AG10803 (cell line): ENCODE results near the gene RTN3.

Source experiments
- DNase-seq: peaks from one replicate; pipeline ENCODE4 v3.0.0; 2010; ENCODE audit warnings: low read depth
- H3K4me3 ChIP-seq: 2 replicates; pipeline ENCODE4 v1.5.1; 2011; ENCODE audit warnings: mild to moderate bottlenecking, low read length, control low read depth
- TF ChIP-seq, protein P1 (sequence below): conservative IDR thresholded peaks from 2 replicates; pipeline ENCODE4 v1.5.1; 2011; ENCODE audit warnings: mild to moderate bottlenecking, low read length, control low read depth, inconsistent platforms

The RTN3 gene

DNA sequence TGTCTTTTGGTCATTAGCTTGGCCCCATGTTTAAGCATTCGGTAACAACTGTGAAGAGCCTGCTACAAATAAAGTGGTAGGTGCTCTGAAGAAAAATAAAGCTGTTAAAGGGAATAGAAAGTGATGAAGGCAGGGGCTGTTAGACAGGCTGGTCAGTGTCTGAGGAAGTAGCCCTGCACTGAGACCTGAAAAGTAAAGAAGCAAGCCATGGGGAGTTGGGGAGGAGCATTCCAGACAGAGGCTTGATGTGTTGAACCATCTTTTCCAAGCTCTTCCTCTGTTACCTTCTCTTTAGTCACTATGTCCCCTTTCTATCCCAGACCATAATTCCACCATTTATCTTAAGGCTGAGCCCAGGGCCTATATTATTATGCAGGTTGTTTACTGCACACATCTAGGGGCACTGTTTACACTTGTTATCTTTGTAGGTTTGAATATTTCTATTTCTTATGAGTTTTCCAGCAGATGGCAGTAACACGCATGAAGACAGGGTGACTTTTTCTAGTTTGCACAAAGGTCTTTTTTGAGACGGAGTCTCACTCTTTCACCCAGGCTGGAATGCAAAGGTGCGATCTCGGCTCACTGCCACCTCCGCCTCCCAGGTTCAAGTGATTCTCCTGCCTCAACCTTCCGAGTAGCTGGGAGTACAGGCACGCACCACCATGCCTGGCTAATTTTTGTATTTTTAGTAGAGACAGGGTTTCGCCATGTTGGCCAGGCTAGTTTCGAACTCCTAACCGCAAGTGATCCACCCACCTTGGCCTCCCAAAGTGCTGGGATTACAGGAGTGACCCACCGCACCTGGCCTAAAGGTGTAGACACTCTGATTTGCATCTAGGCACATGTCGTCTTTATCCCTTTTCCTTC lies 64.2 kb downstream of the RTN3 start:
- TF ChIP-seq, protein P1, sequence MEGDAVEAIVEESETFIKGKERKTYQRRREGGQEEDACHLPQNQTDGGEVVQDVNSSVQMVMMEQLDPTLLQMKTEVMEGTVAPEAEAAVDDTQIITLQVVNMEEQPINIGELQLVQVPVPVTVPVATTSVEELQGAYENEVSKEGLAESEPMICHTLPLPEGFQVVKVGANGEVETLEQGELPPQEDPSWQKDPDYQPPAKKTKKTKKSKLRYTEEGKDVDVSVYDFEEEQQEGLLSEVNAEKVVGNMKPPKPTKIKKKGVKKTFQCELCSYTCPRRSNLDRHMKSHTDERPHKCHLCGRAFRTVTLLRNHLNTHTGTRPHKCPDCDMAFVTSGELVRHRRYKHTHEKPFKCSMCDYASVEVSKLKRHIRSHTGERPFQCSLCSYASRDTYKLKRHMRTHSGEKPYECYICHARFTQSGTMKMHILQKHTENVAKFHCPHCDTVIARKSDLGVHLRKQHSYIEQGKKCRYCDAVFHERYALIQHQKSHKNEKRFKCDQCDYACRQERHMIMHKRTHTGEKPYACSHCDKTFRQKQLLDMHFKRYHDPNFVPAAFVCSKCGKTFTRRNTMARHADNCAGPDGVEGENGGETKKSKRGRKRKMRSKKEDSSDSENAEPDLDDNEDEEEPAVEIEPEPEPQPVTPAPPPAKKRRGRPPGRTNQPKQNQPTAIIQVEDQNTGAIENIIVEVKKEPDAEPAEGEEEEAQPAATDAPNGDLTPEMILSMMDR = peak; percentile 10; the same call in 1 of the 2 replicates
- H3K4me3 ChIP-seq = no peak overlapping the region
- DNase-seq = no peak

DNA sequence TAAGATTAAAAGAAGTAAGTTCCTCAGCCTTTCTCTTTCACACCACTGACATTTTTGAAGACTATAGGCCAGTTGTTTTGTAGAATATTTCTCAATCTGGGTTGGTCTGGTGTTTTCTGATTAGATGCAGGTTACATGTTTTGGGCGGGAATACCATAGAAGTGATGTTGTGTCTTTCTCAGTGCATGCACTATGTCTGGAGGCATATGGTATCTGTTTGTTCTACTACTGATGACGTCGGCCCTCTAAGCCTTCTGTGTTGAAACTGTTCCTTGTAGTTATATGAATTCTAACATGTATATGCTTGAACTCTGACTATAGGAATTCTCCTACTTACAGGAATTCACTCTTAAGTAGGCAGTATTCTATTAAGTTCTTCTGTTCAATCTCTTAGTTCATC lies 65.7 kb downstream of the RTN3 start:
- DNase-seq = peak; percentile 72
- no peak overlapping the region for H3K4me3 ChIP-seq
- TF ChIP-seq, protein P1 = no peak

DNA sequence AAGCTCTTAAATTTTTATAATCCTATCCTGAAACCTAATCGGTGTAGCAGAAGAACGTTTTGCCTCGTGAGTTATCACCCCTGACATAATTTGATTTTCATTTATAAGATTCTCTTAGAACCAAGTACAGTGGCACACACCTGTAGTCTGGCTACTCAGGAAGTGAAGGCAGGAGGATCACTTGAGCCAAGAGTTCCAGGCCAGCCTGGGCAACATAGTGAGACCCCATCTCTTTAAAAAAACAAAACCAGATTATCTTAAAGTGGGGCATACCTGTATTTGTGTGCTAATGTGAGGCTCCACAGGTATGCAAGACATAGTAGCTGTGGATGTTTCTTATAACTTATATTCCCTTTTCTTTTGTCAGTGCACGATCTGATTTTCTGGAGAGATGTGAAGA lies 68.3 kb downstream of the RTN3 start:
- no peak for DNase-seq
- TF ChIP-seq, protein P1 = no peak

DNA sequence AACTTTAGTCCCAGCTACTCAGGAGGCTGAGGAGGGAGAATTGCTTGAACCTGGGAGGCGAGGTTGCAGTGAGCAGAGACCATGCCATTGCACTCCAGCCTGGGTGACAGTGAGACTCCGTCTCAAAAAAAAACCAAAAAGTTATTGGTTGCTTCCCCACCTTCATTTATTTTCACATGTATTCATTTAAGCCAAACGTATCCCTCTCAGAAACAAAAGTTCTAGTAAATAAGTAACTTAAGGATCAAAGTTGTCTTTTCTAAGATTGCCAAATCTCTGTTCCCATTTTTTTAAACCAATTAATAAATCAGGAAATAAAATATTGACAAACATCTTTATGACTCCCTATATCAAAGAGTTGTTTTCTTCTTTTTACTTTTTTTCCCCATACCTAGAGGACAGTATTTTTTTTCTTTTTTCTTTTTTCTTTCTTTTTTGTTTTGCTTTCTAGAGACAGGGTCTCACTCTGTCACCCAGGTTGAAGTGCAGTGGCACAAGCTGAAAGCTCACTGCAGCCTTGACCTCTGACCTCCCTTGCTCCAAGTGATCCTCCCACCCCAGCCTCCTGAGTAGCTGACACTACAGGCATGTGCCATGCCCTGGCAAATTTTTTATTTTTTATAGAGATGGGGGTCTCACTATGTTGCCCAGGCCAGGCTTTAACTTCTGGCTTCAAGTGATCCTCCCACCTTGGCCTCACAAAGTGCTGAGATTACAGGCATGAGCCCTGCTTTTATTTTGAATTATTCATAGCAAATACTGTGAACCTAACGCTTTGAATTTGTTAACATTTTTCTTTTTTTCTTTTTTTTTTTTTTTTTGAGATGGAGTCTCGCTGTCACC lies 75.8 kb downstream of the RTN3 start:
- no peak overlapping the region for H3K4me3 ChIP-seq
- DNase-seq = no peak
- TF ChIP-seq, protein P1 = no peak

More for the DNA sequence above, 68.3 kb downstream of the RTN3 start:
- no peak overlapping the region for H3K4me3 ChIP-seq

DNA sequence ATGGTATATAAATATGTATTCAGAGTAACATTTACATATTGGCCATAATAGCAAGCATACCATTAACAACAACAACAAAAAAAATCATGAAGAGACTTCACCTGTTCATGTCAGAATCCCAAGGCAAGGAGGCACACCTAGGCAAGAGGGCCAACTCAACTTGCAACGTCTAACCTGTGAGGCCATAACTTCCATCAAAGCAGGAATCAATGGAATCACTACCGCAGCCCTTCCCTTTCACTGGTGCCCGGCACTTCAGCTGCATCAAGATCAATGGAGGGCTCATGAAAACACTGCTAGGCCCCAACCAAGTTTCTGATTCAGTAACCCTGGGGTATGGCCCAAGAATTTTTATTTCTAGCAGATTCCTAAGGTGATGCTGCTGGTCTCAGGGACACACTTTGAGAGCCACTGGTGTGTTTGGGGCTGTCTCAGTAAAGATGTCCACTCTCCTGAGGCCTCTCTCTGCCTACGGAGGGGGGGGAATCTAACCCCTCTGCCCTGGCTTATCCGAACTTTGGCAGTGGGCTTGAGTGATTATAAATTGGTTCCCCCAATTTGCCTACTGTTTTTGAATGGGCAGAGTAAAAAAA lies 79.3 kb downstream of the RTN3 start:
- H3K4me3 ChIP-seq = no peak overlapping the region
- TF ChIP-seq, protein P1 = no peak
- DNase-seq = no peak

DNA sequence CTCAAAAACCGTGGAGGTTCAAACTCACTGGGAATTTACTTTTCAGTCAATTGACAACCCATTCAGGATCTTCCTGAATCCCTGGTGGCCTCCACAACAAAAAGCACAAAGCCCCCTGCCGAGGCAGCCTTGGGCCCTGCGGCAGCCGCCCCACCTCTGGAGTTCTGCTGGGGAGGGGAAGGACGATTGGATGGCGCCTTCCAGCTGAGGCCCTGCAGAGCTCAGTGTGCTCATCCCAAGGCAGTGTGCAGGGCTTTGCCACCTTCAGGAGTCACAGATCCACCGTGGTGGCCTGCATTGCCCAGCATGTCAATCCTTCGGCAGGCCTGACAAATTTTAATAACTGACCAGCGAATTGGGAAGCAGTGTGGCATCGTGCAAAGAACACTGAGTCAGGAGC lies 79.9 kb downstream of the RTN3 start:
- no peak for DNase-seq
- TF ChIP-seq, protein P1 = no peak
- no peak overlapping the region for H3K4me3 ChIP-seq
